Measurements from ENCODE around the gene HMX2.

Gene HMX2

GRCh38 chr10:123136806-123137642 lies 10.9 kb upstream of the HMX2 start:
- DNase-seq (ENCODE audit: low read depth in 3 of 3, low spot score in 1 of 3), result no peak

- DNase-seq (ENCODE audit: low read depth in 3 of 3, low spot score in 1 of 3), result no peak
Measured at GRCh38 chr10:123139165-123139520, 8.8 kb upstream of the HMX2 start.

- no peak for DNase-seq (ENCODE audit: low read depth in 3 of 3, low spot score in 1 of 3)
Measured at GRCh38 chr10:123139521-123140163, 8.3 kb upstream of the HMX2 start.

- DNase-seq (ENCODE audit: low read depth in 3 of 3, low spot score in 1 of 3), result no peak
Measured at GRCh38 chr10:123140164-123140982, 7.6 kb upstream of the HMX2 start.

- DNase-seq (ENCODE audit: low read depth in 3 of 3, low spot score in 1 of 3), result no peak
Measured at GRCh38 chr10:123140983-123141390, 6.9 kb upstream of the HMX2 start.

- no peak for DNase-seq (ENCODE audit: low read depth in 3 of 3, low spot score in 1 of 3)
Measured at GRCh38 chr10:123141791-123142700, 5.9 kb upstream of the HMX2 start.

- no peak for DNase-seq (ENCODE audit: low read depth in 3 of 3, low spot score in 1 of 3)
Measured at GRCh38 chr10:123142701-123143161, 5.2 kb upstream of the HMX2 start.

GRCh38 chr10:123143162-123143824 lies 4.6 kb upstream of the HMX2 start:
- DNase-seq (ENCODE audit: low read depth in 3 of 3, low spot score in 1 of 3), result no peak

GRCh38 chr10:123143825-123144168 lies 4.1 kb upstream of the HMX2 start:
- DNase-seq (ENCODE audit: low read depth in 3 of 3, low spot score in 1 of 3), result no peak

- DNase-seq (ENCODE audit: low read depth in 3 of 3, low spot score in 1 of 3), result no peak
Measured at GRCh38 chr10:123144697-123145541, 3.0 kb upstream of the HMX2 start.

GRCh38 chr10:123145542-123146012 lies 2.4 kb upstream of the HMX2 start:
- DNase-seq (ENCODE audit: low read depth in 3 of 3, low spot score in 1 of 3), result no peak

- no peak for DNase-seq (ENCODE audit: low read depth in 3 of 3, low spot score in 1 of 3)
Measured at GRCh38 chr10:123146013-123146893, 1.7 kb upstream of the HMX2 start.

- no peak for DNase-seq (ENCODE audit: low read depth in 3 of 3, low spot score in 1 of 3)
Measured at GRCh38 chr10:123146894-123147634, 872 bp upstream of the HMX2 start.

- no peak for DNase-seq (ENCODE audit: low read depth in 3 of 3, low spot score in 1 of 3)
Measured at GRCh38 chr10:123148414-123149161, 652 bp downstream of the HMX2 start.

GRCh38 chr10:123149162-123149567 lies 1.2 kb downstream of the HMX2 start:
- DNase-seq (ENCODE audit: low read depth in 3 of 3, low spot score in 1 of 3), result no peak

- no peak for DNase-seq (ENCODE audit: low read depth in 3 of 3, low spot score in 1 of 3)
Measured at GRCh38 chr10:123149568-123150270, 1.8 kb downstream of the HMX2 start.

Measured in stimulated activated CD4-positive, alpha-beta T cell treated with anti-CD3 and anti-CD28 coated beads, TNF-alpha, amount 100 ng/mL, for 1 hour (primary cell).